GM21528 (cell line): ENCODE results near the gene BCAS1.

Source experiments
- ATAC-seq: cut with Tn5 transposase; IDR thresholded peaks from one replicate; pipeline ENCODE4 v1.9.1; 2021; ENCODE audit warnings: mild to moderate bottlenecking, moderate library complexity; ENCODE audit not compliant: unreplicated experiment, low FRiP score

BCAS1 gene

GRCh38 chr20:53915446-53916172, 154.8 kb downstream of the BCAS1 start:
- ATAC-seq, result peak; percentile 59

- ATAC-seq, result no peak
Observed at GRCh38 chr20:53914781-53915445, 155.5 kb downstream of the BCAS1 start.

GRCh38 chr20:53914091-53914780, 156.2 kb downstream of the BCAS1 start:
- no peak for ATAC-seq

- ATAC-seq, result no peak
Observed at GRCh38 chr20:53911301-53911700, 159.1 kb downstream of the BCAS1 start.

GRCh38 chr20:53910351-53911002, 159.9 kb downstream of the BCAS1 start:
- no peak for ATAC-seq

GRCh38 chr20:53907968-53908751, 162.2 kb downstream of the BCAS1 start:
- no peak for ATAC-seq

- ATAC-seq, result no peak
Observed at GRCh38 chr20:53905820-53906191, 164.6 kb downstream of the BCAS1 start.

- ATAC-seq, result peak; percentile 40
Observed at GRCh38 chr20:53905019-53905819, 165.2 kb downstream of the BCAS1 start.

GRCh38 chr20:53904261-53904660, 166.1 kb downstream of the BCAS1 start:
- ATAC-seq, result no peak

GRCh38 chr20:53903652-53903987, 166.8 kb downstream of the BCAS1 start:
- ATAC-seq, result no peak

GRCh38 chr20:53902968-53903651, 167.3 kb downstream of the BCAS1 start:
- ATAC-seq, result no peak

- no peak for ATAC-seq
Observed at GRCh38 chr20:53901497-53902096, 168.8 kb downstream of the BCAS1 start.

GRCh38 chr20:53901064-53901463, 169.3 kb downstream of the BCAS1 start:
- no peak for ATAC-seq

- ATAC-seq, result no peak
Observed at GRCh38 chr20:53900380-53900999, 169.9 kb downstream of the BCAS1 start.

GRCh38 chr20:53899351-53900167, 170.8 kb downstream of the BCAS1 start:
- ATAC-seq, result peak; percentile 82

GRCh38 chr20:53898556-53898931, 171.8 kb downstream of the BCAS1 start:
- no peak for ATAC-seq

- ATAC-seq, result no peak
Observed at GRCh38 chr20:53897884-53898555, 172.4 kb downstream of the BCAS1 start.
